ENCODE results near the gene TBX2.

GRCh38 chr17:61352781-61353491, 46.7 kb upstream of the TBX2 start:
- TF ChIP-seq CTCF (conservative IDR thresholded peaks at IDR 0.05; ENCODE audit: low read length) (no peak), EZH2phosphoT487 (IDR thresholded peaks at IDR 0.05; ENCODE audit: borderline replicate concordance) (no peak)
